IMR-90 (cell line): ENCODE data around the gene RAB3C. TPM values are rescaled to one million over a fixed set of nuclear protein-coding genes. Genes with fewer than 3 reads are reported as not detected.

Experiments
- ATAC-seq: fragments of 200-7000 bp; cut with Tn5 transposase; 2 replicates; pipeline ENCODE4 v1.9.1; 2020; ENCODE audit warnings: low read depth, mild to moderate bottlenecking, moderate library complexity
- BruUV-seq: library from RNA; stranded (reverse); fragments of 400-500 nt; replicated peaks from 2 replicates; lab custom pipeline; 2021; lab: Mats Ljungman, UMichigan
- CTCF ChIA-PET: fragments of 300-600 bp; formaldehyde crosslinking; extraction: SDS; loops from one replicate; lab custom pipeline; 2021; ENCODE audit warnings: antibody characterized with exemption; lab: Yijun Ruan, JAX
- POLR2A ChIA-PET: fragments of 300-600 bp; sonication (Branson Sonifier 250); formaldehyde crosslinking; loops from one replicate; lab custom pipeline; 2022; ENCODE audit warnings: antibody characterized with exemption; ENCODE audit not compliant: unreplicated experiment; lab: Charles Lee
- DNase-seq: peaks from one replicate; pipeline ENCODE4 v3.0.0; 2013
- H2AFZ ChIP-seq: replicated peaks from 2 replicates; pipeline ENCODE3; 2013; ENCODE audit warnings: low read length, mild to moderate bottlenecking; ENCODE audit not compliant: poor library complexity
- H2AK5ac ChIP-seq: 2 replicates; pipeline ENCODE4 v1.6.1; 2013; ENCODE audit warnings: low read depth, low read length, inconsistent platforms
- H2AK9ac ChIP-seq: replicated peaks from 2 replicates; pipeline ENCODE3; 2013; ENCODE audit warnings: mild to moderate bottlenecking, low read depth, low read length, moderate library complexity; ENCODE audit not compliant: poor library complexity
- H2BK120ac ChIP-seq: 2 replicates; pipeline ENCODE4 v1.6.1; 2013; ENCODE audit warnings: low read depth, low read length, inconsistent platforms
- H2BK15ac ChIP-seq: 3 replicates; pipeline ENCODE4 v1.6.1; 2013; ENCODE audit warnings: low read depth, low read length, inconsistent platforms
- H2BK20ac ChIP-seq: 2 replicates; pipeline ENCODE4 v1.6.1; 2013; ENCODE audit warnings: low read depth, mild to moderate bottlenecking, inconsistent platforms, low read length, moderate library complexity
- H2BK5ac ChIP-seq: 2 replicates; pipeline ENCODE4 v1.6.1; 2013; ENCODE audit warnings: mild to moderate bottlenecking, low read depth, low read length, inconsistent platforms; ENCODE audit not compliant: poor library complexity, severe bottlenecking
- H3K14ac ChIP-seq: replicated peaks from 2 replicates; pipeline ENCODE4 v1.6.1; 2013; ENCODE audit warnings: low read depth, low read length, inconsistent platforms
- H3K18ac ChIP-seq: 2 replicates; pipeline ENCODE4 v1.6.1; 2013; ENCODE audit warnings: low read depth, low read length, control low read depth
- H3K23ac ChIP-seq: 2 replicates; pipeline ENCODE4 v1.6.1; 2013; ENCODE audit warnings: low read depth, low read length, inconsistent platforms
- H3K27ac ChIP-seq: 2 replicates; pipeline ENCODE4 v1.5.1; 2013; ENCODE audit warnings: mild to moderate bottlenecking, control low read depth, low read length; ENCODE audit not compliant: insufficient read depth
- H3K27me3 ChIP-seq: 2 replicates; pipeline ENCODE4 v1.6.1; 2013; ENCODE audit warnings: low read length; ENCODE audit not compliant: control insufficient read depth, insufficient read depth
- H3K36me3 ChIP-seq: 2 replicates; pipeline ENCODE4 v1.6.1; 2013; ENCODE audit warnings: low read length, mixed read lengths; ENCODE audit not compliant: control insufficient read depth, insufficient read depth
- H3K4ac ChIP-seq: 2 replicates; pipeline ENCODE4 v1.6.1; 2013; ENCODE audit warnings: low read depth, low read length, inconsistent platforms
- H3K4me1 ChIP-seq: 2 replicates; pipeline ENCODE4 v1.6.1; 2013; ENCODE audit warnings: low read length, mixed read lengths; ENCODE audit not compliant: control insufficient read depth, insufficient read depth
- H3K4me2 ChIP-seq: 2 replicates; pipeline ENCODE4 v1.6.1; 2013; ENCODE audit warnings: low read depth, mild to moderate bottlenecking, control low read depth, low read length, moderate library complexity
- H3K4me3 ChIP-seq: 2 replicates; pipeline ENCODE4 v1.5.1; 2013; ENCODE audit warnings: low read depth, mild to moderate bottlenecking, control low read depth, low read length, moderate library complexity; ENCODE audit not compliant: insufficient read depth
- H3K56ac ChIP-seq: 2 replicates; pipeline ENCODE4 v1.6.1; 2013; ENCODE audit warnings: low read length, inconsistent platforms; ENCODE audit not compliant: insufficient read depth; ENCODE audit errors: extremely low read depth
- H3K79me1 ChIP-seq, 2 experiments: 2 replicates each; pipeline ENCODE4 v1.6.1; 2013; ENCODE audit warnings: low read length in 2 of 2, inconsistent platforms in 1 of 2, low read depth in 1 of 2
- H3K9ac ChIP-seq: 2 replicates; pipeline ENCODE4 v1.6.1; 2013; ENCODE audit warnings: low read depth, low read length, control low read depth
- H3K9me1 ChIP-seq: 2 replicates; pipeline ENCODE4 v1.6.1; 2013; ENCODE audit warnings: low read length, inconsistent platforms; ENCODE audit not compliant: insufficient read depth
- H3K9me3 ChIP-seq: 2 replicates; pipeline ENCODE4 v1.6.1; 2013; ENCODE audit warnings: low read length; ENCODE audit not compliant: control insufficient read depth, insufficient read depth
- H4K20me1 ChIP-seq: 2 replicates; pipeline ENCODE4 v1.6.1; 2013; ENCODE audit warnings: low read length, inconsistent platforms; ENCODE audit not compliant: insufficient read depth
- H4K5ac ChIP-seq: 2 replicates; pipeline ENCODE4 v1.6.1; 2013; ENCODE audit warnings: mild to moderate bottlenecking, low read depth, low read length, control low read depth
- H4K8ac ChIP-seq, 2 experiments: 2 replicates each; pipeline ENCODE4 v1.6.1; 2013; ENCODE audit warnings: low read depth in 2 of 2, low read length in 2 of 2, control low read depth in 1 of 2, inconsistent platforms in 1 of 2
- H4K91ac ChIP-seq: 2 replicates; pipeline ENCODE4 v1.6.1; 2013; ENCODE audit warnings: low read depth, low read length, inconsistent platforms; ENCODE audit not compliant: insufficient read depth
- CEBPB ChIP-seq: IDR thresholded peaks from 2 replicates; pipeline ENCODE4 v1.6.1; 2012; ENCODE audit warnings: low read depth, low read length, improper control_type of control experiment
- CHD1 ChIP-seq: IDR thresholded peaks from 2 replicates; pipeline ENCODE4 v1.6.1; 2012; ENCODE audit warnings: low read depth, low read length, improper control_type of control experiment
- ELK1 ChIP-seq: fragments of 150-350 bp; IDR thresholded peaks from 2 replicates; pipeline ENCODE4 v1.6.1; 2016; ENCODE audit warnings: low read depth, mild to moderate bottlenecking, low read length, moderate library complexity, borderline replicate concordance
- FOS ChIP-seq: fragments of 150-350 bp; IDR thresholded peaks from 2 replicates; pipeline ENCODE4 v1.6.1; 2016; ENCODE audit warnings: low read depth, low read length
- MAZ ChIP-seq: IDR thresholded peaks from 2 replicates; pipeline ENCODE4 v1.6.1; 2012; ENCODE audit warnings: low read depth, mild to moderate bottlenecking, low read length, improper control_type of control experiment, moderate library complexity, borderline replicate concordance
- NFE2L2 ChIP-seq: fragments of 150-350 bp; IDR thresholded peaks from 2 replicates; pipeline ENCODE4 v1.6.1; 2016; ENCODE audit warnings: low read depth, mild to moderate bottlenecking, low read length
- RAD21 ChIP-seq: IDR thresholded peaks from 2 replicates; pipeline ENCODE4 v1.6.1; 2012; ENCODE audit warnings: low read length, improper control_type of control experiment
- RCOR1 ChIP-seq: IDR thresholded peaks from 2 replicates; pipeline ENCODE4 v1.6.1; 2012; ENCODE audit warnings: mild to moderate bottlenecking, low read length, improper control_type of control experiment; ENCODE audit not compliant: insufficient replicate concordance
- RFX5 ChIP-seq: IDR thresholded peaks from 2 replicates; pipeline ENCODE4 v1.8.0; 2012; ENCODE audit warnings: low read depth, mild to moderate bottlenecking, low read length, moderate library complexity
- SMC3 ChIP-seq: fragments of 150-350 bp; IDR thresholded peaks from 2 replicates; pipeline ENCODE4 v1.6.1; 2016; ENCODE audit warnings: low read depth, mild to moderate bottlenecking, antibody characterized with exemption, low read length, moderate library complexity
- WGBS, 2 experiments: methylation state at CpG; one replicate each; pipeline versions ENCODE4 v1.1.5 to v1.1.7; 2013; ENCODE audit warnings: missing lambda C conversion rate in 2 of 2; ENCODE audit not compliant: insufficient read length in 1 of 2; ENCODE audit errors: extremely low coverage in 2 of 2; 5-methylcytosine and 5-hydroxymethylcytosine counted together
- dilution Hi-C: fragments of 300-500 bp; cut with HindIII; formaldehyde crosslinking; loops from one replicate; pipeline ENCODE4 v1.14.3; 2018; ENCODE audit warnings: low sequenced_read_pairs; ENCODE audit not compliant: unreplicated experiment
- in situ Hi-C: fragments of 300-500 bp; cut with MboI; formaldehyde crosslinking; loops from 3 replicates; pipeline ENCODE4 v1.14.3; 2019; ENCODE audit warnings: low sequenced_read_pairs, inconsistent platforms, mixed read lengths
- intact Hi-C: fragments of 100-400 bp; cut with micrococcal nuclease; formaldehyde crosslinking; loops from 2 replicates; pipeline ENCODE4 v1.10.0; 2022
- polyA plus RNA-seq, 3 experiments: library from polyadenylated mRNA; depleted of rRNA; stranded (reverse); fragments of >200 nt; gene quantifications; 2 replicates each; pipeline ENCODE4 v1.2.3, GENCODE V29; 2012; ENCODE audit warnings: low replicate concordance in 1 of 3
- total RNA-seq: library from RNA; depleted of rRNA; stranded (reverse); fragments of >200 nt; gene quantifications from 2 replicates; pipeline ENCODE4 v1.2.3, GENCODE V29; 2012

The RAB3C gene
- total and polyA plus RNA-seq, 2 of the 4 experiments (the other 2 are of a cell fraction) = not detected

- H2AK9ac ChIP-seq = no peak overlapping the region
- intact Hi-C loops (no loop called here), dilution Hi-C loops (no loop called here)
Observed at GRCh38 chr5:58683567-58683966, 100.7 kb downstream of the RAB3C start.

More at GRCh38 chr5:58683567-58683966, 100.7 kb downstream of the RAB3C start:
- ATAC-seq (no peak), DNase-seq (no peak)
- ChIA-PET POLR2A (no interaction called here), CTCF (interaction anchor here (0.6 kb wide), 1 partner anchor 292 kb away, joined by 3 read pairs; no protein-coding TSS in a partner anchor)
- H4K91ac ChIP-seq = no peak overlapping the region
- H3K9me3 ChIP-seq = no peaks in the 10 kb centered on the region
- TF ChIP-seq RCOR1 = no peak
- no peak for TF ChIP-seq CHD1
- TF ChIP-seq ELK1 = no peak
- no peak for TF ChIP-seq NFE2L2
- no peak for TF ChIP-seq RFX5
- TF ChIP-seq FOS = no peak
- no peak for TF ChIP-seq RAD21
- no peak for TF ChIP-seq MAZ
- no peak for TF ChIP-seq CEBPB
- no peak for TF ChIP-seq SMC3
- in situ Hi-C loops = no loop called here
- H4K20me1 ChIP-seq = no peaks in the 10 kb centered on the region
- no peak overlapping the region for H4K5ac ChIP-seq
- H2BK20ac ChIP-seq = no peak overlapping the region
- H2BK5ac ChIP-seq = no peak overlapping the region
- H2AFZ ChIP-seq = no peak overlapping the region
- H3K4me2 ChIP-seq = no peak overlapping the region
- no peak overlapping the region for H3K9ac ChIP-seq
- no peak overlapping the region for H3K4ac ChIP-seq
- H3K14ac ChIP-seq = no peak overlapping the region
- no peak overlapping the region for H2AK5ac ChIP-seq
- H3K79me1 ChIP-seq = no peaks in the 10 kb centered on the region
- no TSS peak for BruUV-seq
- no CpG with 5 or more reads among the region's 2 CpGs for WGBS, 2 experiments
- no peak overlapping the region for H3K56ac ChIP-seq
- H3K4me3 ChIP-seq = no peak overlapping the region
- H2BK120ac ChIP-seq = no peak overlapping the region
- H3K18ac ChIP-seq = no peak overlapping the region
- H3K23ac ChIP-seq = no peak overlapping the region
- no peaks in the 10 kb centered on the region for H3K4me1 ChIP-seq
- H3K9me1 ChIP-seq = no peaks in the 10 kb centered on the region
- no peak overlapping the region for H3K27ac ChIP-seq
- H4K8ac ChIP-seq = no peak overlapping the region
- no peaks in the 10 kb centered on the region for H3K27me3 ChIP-seq
- H2BK15ac ChIP-seq = no peak overlapping the region
- H3K36me3 ChIP-seq = no peaks in the 10 kb centered on the region
